Activated CD4-positive, alpha-beta memory T cell treated with anti-CD3 and anti-CD28 coated beads for 36 hours (primary cell): ENCODE measurements around the gene C11orf52. TPM values are rescaled to one million over a fixed set of nuclear protein-coding genes. Genes with fewer than 3 reads are reported as not detected.

ENCODE experiments used
- CTCF ChIA-PET: fragments of 350-600 bp; sonication (Branson Sonifier 250); formaldehyde crosslinking; loops from one replicate; lab custom pipeline; 2021; ENCODE audit warnings: antibody characterized with exemption, inconsistent platforms; lab: Charles Lee
- POLR2A ChIA-PET: fragments of 350-600 bp; sonication (Branson Sonifier 250); formaldehyde crosslinking; loops from one replicate; lab custom pipeline; 2021; ENCODE audit warnings: antibody characterized with exemption; lab: Charles Lee
- DNase-seq: peaks from one replicate; pipeline ENCODE4 v3.0.0-alpha.2; 2020
- H3K27ac Mint-ChIP-seq: one replicate; pipeline ENCODE4 v1.8.0; 2021; ENCODE audit warnings: mixed read lengths
- H3K27me3 Mint-ChIP-seq: one replicate; pipeline ENCODE4 v1.8.0; 2021; ENCODE audit warnings: mixed read lengths
- H3K36me3 Mint-ChIP-seq: one replicate; pipeline ENCODE4 v1.8.0; 2021; ENCODE audit warnings: mixed read lengths
- H3K4me1 Mint-ChIP-seq: one replicate; pipeline ENCODE4 v1.8.0; 2021; ENCODE audit warnings: low read depth, mixed read lengths
- H3K4me3 Mint-ChIP-seq: one replicate; pipeline ENCODE4 v1.8.0; 2021; ENCODE audit warnings: mild to moderate bottlenecking, mixed read lengths
- H3K9me3 Mint-ChIP-seq: one replicate; pipeline ENCODE4 v1.8.0; 2021; ENCODE audit warnings: mixed read lengths
- intact Hi-C: fragments of 100-400 bp; cut with micrococcal nuclease; formaldehyde crosslinking; loops from one replicate; pipeline ENCODE4 v1.15.1; 2023
- total RNA-seq, 2 experiments: library from RNA; stranded (reverse); gene quantifications; one replicate each; pipeline ENCODE4 v1.2.3, GENCODE V29; 2021

C11orf52 gene
- total RNA-seq, 2 experiments from 2014 or later, result not detected

DNA sequence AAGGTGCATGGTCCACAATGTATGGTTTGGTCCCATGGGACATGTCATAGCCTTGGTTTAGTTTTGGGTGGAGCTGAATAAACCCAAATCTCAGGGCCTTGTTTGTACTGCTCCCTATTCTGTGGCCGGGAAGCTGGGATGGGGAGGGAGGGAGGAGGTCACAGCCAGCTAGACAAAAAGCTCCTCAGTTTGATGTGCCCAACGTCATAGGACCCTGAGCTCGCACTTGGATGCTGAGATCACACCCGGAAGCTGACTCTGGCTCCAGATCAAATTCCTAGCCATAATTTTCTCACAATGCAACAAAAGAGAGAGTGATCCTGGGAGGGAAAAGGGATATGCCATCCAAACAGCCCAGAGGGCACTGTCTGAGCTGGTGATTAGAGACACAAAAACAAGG is 4.7 kb upstream of the C11orf52 start:
- ChIA-PET POLR2A (interaction anchor here (0.9 kb wide), 1 partner anchor 42 kb away, joined by 3 read pairs; no protein-coding TSS in a partner anchor), CTCF (interaction anchor here (0.6 to 2.4 kb wide), 2 partner anchors 68 to 316 kb away, joined by 3 to 6 read pairs; no protein-coding TSS in a partner anchor)
- Mint-ChIP-seq H3K4me1 (no peaks in the 10 kb centered on the region), H3K27ac (no peak overlapping the region), H3K27me3 (peaks cover 40% of the 10 kb centered on the region), H3K36me3 (no peaks in the 10 kb centered on the region), H3K9me3 (no peaks in the 10 kb centered on the region), H3K4me3 (no peak overlapping the region)
- intact Hi-C loops, result no loop called here
- no peak for DNase-seq

DNA sequence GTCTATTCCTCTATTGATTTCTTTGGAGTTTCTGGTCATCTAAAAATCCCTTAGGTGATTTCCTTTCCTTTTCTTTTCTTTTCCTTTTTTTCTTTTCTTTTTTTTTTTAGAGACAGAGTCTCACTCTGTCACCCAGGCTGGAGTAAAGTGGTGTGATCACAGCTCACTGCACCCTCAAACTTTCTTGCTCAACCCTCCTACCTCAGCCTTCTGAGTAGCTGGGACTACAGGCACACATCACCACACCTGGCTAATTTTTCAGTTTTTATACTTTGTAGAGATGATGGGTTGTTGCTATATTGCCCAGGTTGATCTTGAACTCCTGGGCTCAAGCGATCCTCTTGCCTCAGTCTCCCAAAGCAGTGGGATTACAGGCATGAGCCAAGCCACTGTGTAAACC is 1.9 kb upstream of the C11orf52 start:
- H3K4me1 Mint-ChIP-seq, result no peaks in the 10 kb centered on the region
- intact Hi-C loops, result no loop called here
- H3K9me3 Mint-ChIP-seq, result no peaks in the 10 kb centered on the region
- CTCF ChIA-PET, result no interaction called here
- peaks cover 35% of the 10 kb centered on the region for H3K27me3 Mint-ChIP-seq
- H3K27ac Mint-ChIP-seq, result no peak overlapping the region
- no peaks in the 10 kb centered on the region for H3K36me3 Mint-ChIP-seq
- DNase-seq, result no peak
- no peak overlapping the region for H3K4me3 Mint-ChIP-seq
- POLR2A ChIA-PET, result no interaction called here

DNA sequence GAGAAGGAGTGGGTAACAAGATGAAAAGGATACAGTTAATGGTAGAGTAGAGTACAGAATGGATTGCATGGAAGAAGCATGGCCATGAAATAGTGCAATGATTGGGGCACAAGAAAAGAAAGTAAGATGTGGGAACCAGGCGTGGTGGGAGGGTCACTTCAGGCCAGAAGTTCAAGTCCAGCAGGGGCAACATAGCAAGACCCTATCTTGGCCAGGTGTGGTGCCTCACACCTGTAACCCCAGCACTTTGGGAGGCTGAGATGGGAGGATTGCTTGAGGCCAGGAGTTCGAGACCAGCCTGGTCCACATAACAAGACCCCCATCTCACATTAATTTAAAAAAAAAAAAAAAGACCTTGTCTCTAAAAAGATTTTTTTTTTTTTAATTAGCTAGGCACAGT is 1.4 kb upstream of the C11orf52 start:
- ChIA-PET CTCF (interaction anchor here (1.1 kb wide), 2 partner anchors 65 to 78 kb away, joined by 3 to 5 read pairs; no protein-coding TSS in a partner anchor), POLR2A (no interaction called here)
- H3K27me3 Mint-ChIP-seq, result peaks cover 29% of the 10 kb centered on the region
- intact Hi-C loops, result no loop called here
- H3K9me3 Mint-ChIP-seq, result no peaks in the 10 kb centered on the region
- H3K36me3 Mint-ChIP-seq, result no peaks in the 10 kb centered on the region
- no peak overlapping the region for H3K4me3 Mint-ChIP-seq
- DNase-seq, result no peak
- H3K4me1 Mint-ChIP-seq, result no peaks in the 10 kb centered on the region
- no peak overlapping the region for H3K27ac Mint-ChIP-seq

DNA sequence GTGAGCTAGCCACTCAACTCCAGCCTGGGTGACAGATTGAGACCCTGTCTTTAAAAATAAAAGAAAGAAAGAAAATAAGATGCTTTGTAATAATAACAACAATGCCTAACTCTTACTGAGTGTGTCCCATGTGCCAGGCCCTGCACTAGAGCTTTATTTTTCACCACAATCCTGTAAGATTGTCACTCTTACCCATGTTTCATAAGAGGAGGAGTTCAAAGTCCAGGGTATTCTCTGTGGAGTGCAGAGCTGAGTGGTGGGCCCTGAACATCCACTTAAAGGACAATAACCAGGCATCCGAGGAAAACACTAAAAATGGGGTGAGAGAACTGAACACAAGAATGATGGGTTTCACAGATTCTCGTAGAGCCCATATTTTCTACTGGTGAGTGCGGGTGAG is 925 bp upstream of the C11orf52 start:
- H3K9me3 Mint-ChIP-seq, result no peaks in the 10 kb centered on the region
- no peak overlapping the region for H3K4me3 Mint-ChIP-seq
- DNase-seq, result no peak
- CTCF ChIA-PET, result interaction anchor here (1.1 kb wide), 2 partner anchors 64 to 77 kb away, joined by 3 to 5 read pairs; no protein-coding TSS in a partner anchor
- no peaks in the 10 kb centered on the region for H3K4me1 Mint-ChIP-seq
- H3K27me3 Mint-ChIP-seq, result peaks cover 29% of the 10 kb centered on the region
- no peaks in the 10 kb centered on the region for H3K36me3 Mint-ChIP-seq
- POLR2A ChIA-PET, result no interaction called here
- intact Hi-C loops, result no loop called here
- no peak overlapping the region for H3K27ac Mint-ChIP-seq

DNA sequence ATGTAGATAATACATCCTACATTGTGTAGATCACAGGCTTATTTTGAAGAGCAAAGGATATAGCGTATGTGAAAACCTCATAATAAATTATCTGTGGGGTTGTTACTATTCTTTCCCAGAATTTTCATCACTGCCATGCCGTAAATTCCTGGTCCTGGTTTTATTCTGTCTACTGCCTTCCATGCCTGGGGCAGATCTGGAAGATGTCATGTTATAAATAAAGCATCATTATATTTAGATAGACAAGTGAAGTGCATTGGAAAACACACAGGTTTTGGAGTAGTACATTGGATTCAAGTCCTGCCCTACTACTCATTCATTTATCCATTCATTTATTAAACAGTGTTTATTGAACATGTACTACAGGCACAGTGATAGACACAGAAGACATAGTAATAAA is 2.2 kb downstream of the C11orf52 start:
- no peaks in the 10 kb centered on the region for H3K36me3 Mint-ChIP-seq
- CTCF ChIA-PET, result no interaction called here
- no peaks in the 10 kb centered on the region for H3K9me3 Mint-ChIP-seq
- peaks cover 16% of the 10 kb centered on the region for H3K27me3 Mint-ChIP-seq
- no peak overlapping the region for H3K27ac Mint-ChIP-seq
- POLR2A ChIA-PET, result no interaction called here
- peaks cover 3% of the 10 kb centered on the region for H3K4me1 Mint-ChIP-seq
- intact Hi-C loops, result no loop called here
- DNase-seq, result no peak
- H3K4me3 Mint-ChIP-seq, result no peak overlapping the region

DNA sequence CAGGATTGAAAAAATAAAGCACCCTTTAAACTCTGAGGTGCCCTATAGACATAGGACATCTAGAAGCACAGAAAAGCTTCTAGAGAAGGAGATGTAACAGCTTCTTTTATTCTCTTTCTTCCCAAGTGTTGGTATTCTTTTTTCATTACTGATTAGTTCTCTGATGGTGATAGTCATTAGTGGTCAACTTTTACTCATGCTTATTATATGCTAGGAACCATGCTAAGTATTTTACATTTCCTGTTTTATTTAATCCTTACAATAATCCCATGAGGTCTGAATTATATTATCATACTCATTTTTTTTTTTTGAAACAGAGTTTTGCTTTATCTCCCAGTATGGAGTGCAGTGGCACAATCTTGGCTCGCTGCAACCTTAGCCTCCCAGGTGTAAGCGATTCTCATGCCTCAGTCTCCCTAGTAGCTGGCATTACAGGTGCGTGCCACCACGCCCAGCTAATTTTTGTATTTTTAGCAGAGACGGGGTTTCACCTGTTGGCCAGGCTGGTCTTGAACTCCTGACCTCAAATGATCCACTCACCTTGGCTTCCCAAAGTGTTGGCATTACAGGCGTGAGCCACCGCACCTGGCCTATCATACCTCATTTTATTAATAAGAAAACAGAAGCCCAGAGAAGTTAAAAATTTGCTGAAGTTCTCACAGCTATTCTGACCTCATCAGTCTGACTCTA is 3.0 kb downstream of the C11orf52 start:
- ChIA-PET POLR2A (no interaction called here), CTCF (no interaction called here)
- Mint-ChIP-seq H3K27me3 (peaks cover 11% of the 10 kb centered on the region), H3K4me3 (no peak overlapping the region), H3K4me1 (peaks cover 9% of the 10 kb centered on the region), H3K36me3 (no peaks in the 10 kb centered on the region), H3K9me3 (no peaks in the 10 kb centered on the region), H3K27ac (no peak overlapping the region)
- intact Hi-C loops, result no loop called here
- DNase-seq, result no peak

DNA sequence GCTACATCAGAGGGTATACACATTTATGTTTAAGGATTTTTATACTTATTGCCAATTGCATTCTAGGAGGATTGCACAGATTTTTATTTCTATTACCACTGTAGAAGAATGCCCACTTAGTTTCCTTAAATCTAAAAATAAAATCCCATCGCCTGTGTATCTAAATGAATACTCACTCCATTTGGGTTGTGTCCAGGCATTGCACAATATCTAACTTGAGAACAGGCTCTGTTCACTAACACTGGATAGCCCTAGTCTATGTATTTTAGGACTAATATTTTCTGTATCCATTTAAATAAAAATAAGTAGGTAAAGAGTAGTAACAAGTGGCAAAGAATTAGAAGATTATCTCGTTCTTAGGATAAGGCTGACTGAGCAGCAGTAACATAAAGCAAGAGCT is 4.1 kb downstream of the C11orf52 start:
- H3K9me3 Mint-ChIP-seq, result no peaks in the 10 kb centered on the region
- CTCF ChIA-PET, result no interaction called here
- peaks cover 7% of the 10 kb centered on the region for H3K27me3 Mint-ChIP-seq
- POLR2A ChIA-PET, result no interaction called here
- no peak for DNase-seq
- intact Hi-C loops, result no loop called here
- no peak overlapping the region for H3K4me3 Mint-ChIP-seq
- no peaks in the 10 kb centered on the region for H3K36me3 Mint-ChIP-seq
- no peak overlapping the region for H3K27ac Mint-ChIP-seq
- peaks cover 13% of the 10 kb centered on the region for H3K4me1 Mint-ChIP-seq

DNA sequence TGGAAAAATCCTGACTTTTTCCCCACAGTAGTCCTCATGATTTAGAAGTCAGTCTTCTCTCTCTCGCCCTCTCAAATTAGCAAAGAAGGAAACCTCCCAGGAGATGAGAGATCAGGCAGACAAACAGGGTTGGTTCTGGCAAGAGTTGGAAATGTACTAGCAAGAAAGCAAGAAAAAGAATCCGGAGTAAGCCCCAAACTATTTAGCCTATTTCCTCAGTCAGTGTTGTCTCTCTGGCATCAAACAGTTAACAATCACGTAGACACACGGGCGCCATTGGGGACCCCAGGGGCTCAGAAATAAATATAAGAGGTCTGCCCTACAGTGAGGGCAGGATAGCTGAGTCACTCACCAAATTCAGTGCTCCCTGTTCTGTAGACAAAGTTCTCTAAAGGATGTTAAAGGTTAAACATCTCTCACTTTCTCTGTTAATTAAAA is 4.7 kb downstream of the C11orf52 start:
- H3K27me3 Mint-ChIP-seq, result peaks cover 7% of the 10 kb centered on the region
- POLR2A ChIA-PET, result no interaction called here
- CTCF ChIA-PET, result no interaction called here
- H3K36me3 Mint-ChIP-seq, result no peaks in the 10 kb centered on the region
- no peak for DNase-seq
- no peak overlapping the region for H3K4me3 Mint-ChIP-seq
- no peak overlapping the region for H3K27ac Mint-ChIP-seq
- intact Hi-C loops, result no loop called here
- peaks cover 13% of the 10 kb centered on the region for H3K4me1 Mint-ChIP-seq
- H3K9me3 Mint-ChIP-seq, result no peaks in the 10 kb centered on the region

DNA sequence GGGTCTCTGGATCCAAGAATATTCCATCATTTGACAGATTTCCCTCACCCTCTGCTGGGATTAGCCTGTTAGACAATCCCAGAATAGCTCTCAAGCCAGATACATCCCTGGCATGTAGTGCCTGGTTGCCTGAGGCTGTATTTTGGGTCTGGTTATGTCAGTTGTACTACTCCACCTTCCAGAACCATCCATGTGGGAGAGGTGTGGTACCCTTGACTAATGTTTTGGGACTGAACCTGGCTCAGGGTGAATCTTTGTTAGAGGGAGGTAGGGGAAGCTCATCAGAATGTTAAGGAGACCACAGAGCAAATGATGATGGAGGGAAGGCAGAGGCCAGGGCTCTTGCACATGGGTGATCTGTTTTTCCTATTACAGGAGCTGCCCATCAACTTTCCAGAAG is 5.2 kb downstream of the C11orf52 start:
- DNase-seq, result no peak
- ChIA-PET CTCF (interaction anchor here (1.8 kb wide), 1 partner anchor 58 kb away, joined by 5 read pairs; no protein-coding TSS in a partner anchor), POLR2A (no interaction called here)
- Mint-ChIP-seq H3K9me3 (no peaks in the 10 kb centered on the region), H3K27me3 (peaks cover 7% of the 10 kb centered on the region), H3K4me3 (no peak overlapping the region), H3K4me1 (peaks cover 13% of the 10 kb centered on the region), H3K27ac (no peak overlapping the region), H3K36me3 (no peaks in the 10 kb centered on the region)
- intact Hi-C loops, result no loop called here

DNA sequence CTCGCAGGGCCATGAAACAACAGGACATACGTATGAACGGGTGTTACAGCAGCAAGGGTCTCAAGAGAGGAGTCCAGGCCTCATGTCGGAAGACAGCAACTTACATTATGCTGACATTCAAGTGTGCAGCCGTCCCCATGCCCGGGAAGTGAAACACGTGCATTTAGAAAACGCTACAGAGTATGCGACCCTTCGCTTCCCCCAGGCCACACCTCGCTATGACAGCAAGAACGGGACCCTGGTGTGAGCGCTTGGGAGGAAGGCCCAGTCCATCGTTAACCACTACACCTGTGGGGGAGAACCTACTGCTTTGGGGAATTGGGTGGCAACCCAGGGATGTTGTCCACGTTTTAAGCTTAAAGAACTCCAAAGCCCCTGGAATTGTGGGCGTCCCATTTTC is 7.2 kb downstream of the C11orf52 start:
- ChIA-PET POLR2A (interaction anchor here (1.6 to 2.2 kb wide), 5 partner anchors 12 to 99 kb away, joined by 5 to 23 read pairs (median 7); partner anchors contain the start of genes ALG9, DIXDC1 and DLAT), CTCF (interaction anchor here (1.3 to 5.0 kb wide), 8 partner anchors 10 to 188 kb away, joined by 3 to 51 read pairs (median 5); partner anchors contain the start of gene ALG9)
- peak overlapping the region; percentile 84 for H3K4me3 Mint-ChIP-seq
- no peaks in the 10 kb centered on the region for H3K36me3 Mint-ChIP-seq
- DNase-seq, result no peak
- H3K9me3 Mint-ChIP-seq, result no peaks in the 10 kb centered on the region
- intact Hi-C loops, result loop anchor here (1.0 to 5.0 kb wide), 3 partner anchors 99 to 324 kb away; partner anchors contain the start of genes DLAT, PPP2R1B and SIK2
- H3K27ac Mint-ChIP-seq, result peak overlapping the region; percentile 86
- peaks cover 2% of the 10 kb centered on the region for H3K27me3 Mint-ChIP-seq
- H3K4me1 Mint-ChIP-seq, result peaks cover 13% of the 10 kb centered on the region

DNA sequence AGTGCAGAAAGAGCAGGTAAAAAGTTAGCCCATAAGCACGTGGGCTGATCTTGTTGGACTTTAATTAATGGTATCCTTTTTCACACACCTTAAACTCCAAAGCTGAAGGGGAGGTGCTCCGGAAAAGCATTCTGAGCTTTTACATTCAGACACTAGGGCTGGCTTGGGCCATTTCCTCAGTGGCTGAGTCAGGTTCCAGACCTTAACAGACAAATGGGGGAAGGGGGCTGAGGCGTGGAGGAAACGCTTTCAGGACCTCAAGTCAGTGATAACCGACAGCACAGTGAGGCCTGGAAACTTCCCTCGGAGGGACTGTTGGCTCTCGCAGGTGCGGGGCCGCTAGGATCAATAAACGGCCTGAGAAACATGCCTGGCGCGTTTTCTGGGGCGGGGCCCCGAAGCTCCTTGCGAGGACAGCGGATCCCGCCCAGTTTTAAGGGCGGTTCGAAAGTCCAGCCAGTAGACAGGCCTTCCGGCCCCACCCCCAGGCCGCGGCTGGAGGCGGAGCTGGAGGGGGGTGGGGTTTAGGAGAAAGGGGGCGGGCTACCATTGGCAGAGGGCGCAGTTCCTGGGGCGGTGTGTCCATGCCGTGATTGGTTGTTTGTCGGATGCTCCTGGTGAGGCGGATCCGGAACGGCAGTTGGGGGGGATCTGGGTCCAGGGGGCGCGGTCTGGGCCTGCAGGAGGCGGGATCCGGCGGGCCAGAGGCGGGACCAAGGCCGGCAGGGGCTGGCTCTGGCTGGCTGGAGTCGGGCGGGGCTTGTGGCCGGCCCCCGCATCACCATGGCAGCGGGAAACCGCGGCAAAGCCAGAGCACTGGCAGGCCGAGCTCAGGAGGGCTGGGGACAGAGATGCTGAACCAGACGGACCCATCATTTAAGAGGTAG is 8.0 kb downstream of the C11orf52 start:
- CTCF ChIA-PET, result interaction anchor here (0.6 to 5.0 kb wide), 18 partner anchors 8 to 363 kb away, joined by 3 to 51 read pairs (median 4); partner anchors contain the start of genes ALG9, C11orf52, DIXDC1 and SDHD
- Mint-ChIP-seq H3K4me3 (peak overlapping the region; percentile 84), H3K4me1 (peaks cover 13% of the 10 kb centered on the region), H3K27me3 (no peaks in the 10 kb centered on the region), H3K36me3 (no peaks in the 10 kb centered on the region), H3K27ac (peak overlapping the region; percentile 86), H3K9me3 (no peaks in the 10 kb centered on the region)
- POLR2A ChIA-PET, result interaction anchor here (0.8 to 2.2 kb wide), 6 partner anchors 11 to 132 kb away, joined by 5 to 23 read pairs (median 7); partner anchors contain the start of genes ALG9, DIXDC1 and DLAT
- DNase-seq, result peak; percentile 98
- intact Hi-C loops, result loop anchor here (1.0 to 5.0 kb wide), 7 partner anchors 12 to 324 kb away; partner anchors contain the start of genes CFAP68, DLAT, FDXACB1 and PPP2R1B
